ENCODE measurements around the gene OXER1. TPM values are rescaled to one million over a fixed set of nuclear protein-coding genes. Genes with fewer than 3 reads are reported as not detected.

Gene OXER1
- total and polyA plus RNA-seq, 9 of the 15 experiments (the other 6 are each of a cell fraction or from before 2014, with no cell fraction given) = not detected

DNA sequence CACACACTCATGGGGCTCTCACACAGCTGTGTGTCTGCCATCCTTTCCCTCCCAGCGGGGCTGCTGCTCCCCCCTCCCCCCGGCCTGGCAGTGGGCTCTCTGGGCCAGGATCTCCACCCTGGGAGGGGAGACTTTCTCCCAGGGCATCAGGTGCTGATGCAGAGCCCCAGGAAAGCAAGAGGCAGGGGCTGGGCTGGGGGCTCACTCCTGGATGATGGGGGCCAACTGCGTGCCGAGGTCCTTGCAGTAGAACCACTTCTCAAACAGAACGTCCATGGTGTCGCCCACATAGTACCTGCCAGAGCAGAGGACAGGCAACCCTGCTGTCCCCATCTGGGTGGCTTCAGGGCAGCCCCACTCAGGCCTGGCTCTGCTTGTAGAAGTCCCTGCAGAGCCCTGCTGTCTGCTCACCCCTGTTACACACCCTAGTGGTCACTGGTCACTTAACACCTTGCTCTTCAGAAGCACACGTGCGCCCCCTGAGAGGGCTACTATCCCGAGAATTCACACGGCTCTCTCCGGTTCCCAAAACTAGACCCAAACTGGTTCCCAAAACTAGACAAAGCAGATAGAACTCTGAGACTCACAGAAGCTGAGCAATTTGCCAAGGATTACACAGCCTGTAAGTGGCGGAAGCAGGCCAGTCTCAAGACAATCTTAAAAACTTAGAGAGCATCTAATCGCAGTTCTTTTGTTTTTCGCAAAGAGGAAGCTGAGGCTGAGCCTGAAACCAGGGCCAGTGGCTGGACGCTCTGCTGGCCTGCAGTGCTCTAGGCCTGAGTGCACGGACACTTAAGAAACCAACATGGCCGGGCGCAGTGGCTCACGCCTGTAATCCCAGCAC lies 6.6 kb upstream of the OXER1 start (continued):
- TF ChIP-seq RCOR1 (IDR thresholded peaks at IDR 0.05; ENCODE audit: borderline replicate concordance in 1 of 2, low read depth in 2 of 2, low read length in 2 of 2) (peak in 1 of 2 experiments; percentile 47; a peak in 1 of 4 replicates), ZFX (CRISPR knock-in tag; IDR thresholded peaks at IDR 0.05) (peak; percentile 20; the same call in 1 of the 2 replicates), CHCHD3 (CRISPR knock-in tag; IDR thresholded peaks at IDR 0.05) (no peak), FOXA1 (IDR thresholded peaks at IDR 0.05; ENCODE audit: borderline replicate concordance) (no peak), ZFP36 (IDR thresholded peaks at IDR 0.05; ENCODE audit: low read depth, low read length, partially characterized antibody) (peak; percentile 53), CBFB (CRISPR knock-in tag; IDR thresholded peaks at IDR 0.05) (no peak), HDAC1 (IDR thresholded peaks at IDR 0.05) (no peak), CBX8 (IDR thresholded peaks at IDR 0.05; ENCODE audit: borderline replicate concordance, extremely low read depth, low read depth, low read length, poor library complexity, severe bottlenecking) (no peak), GABPA (tag; conservative IDR thresholded peaks at IDR 0.05; ENCODE audit: low read depth) (no peak), HDAC2 (IDR thresholded peaks at IDR 0.05) (no peak), ZNF347 (CRISPR knock-in tag; IDR thresholded peaks at IDR 0.05; ENCODE audit: low read depth) (no peak), ZC3H11A (IDR thresholded peaks at IDR 0.05; ENCODE audit: low read depth, low read length) (no peak), ZKSCAN1 (IDR thresholded peaks at IDR 0.05; ENCODE audit: low read depth, low read length) (no peak)
- TF ChIP-seq, protein P1, sequence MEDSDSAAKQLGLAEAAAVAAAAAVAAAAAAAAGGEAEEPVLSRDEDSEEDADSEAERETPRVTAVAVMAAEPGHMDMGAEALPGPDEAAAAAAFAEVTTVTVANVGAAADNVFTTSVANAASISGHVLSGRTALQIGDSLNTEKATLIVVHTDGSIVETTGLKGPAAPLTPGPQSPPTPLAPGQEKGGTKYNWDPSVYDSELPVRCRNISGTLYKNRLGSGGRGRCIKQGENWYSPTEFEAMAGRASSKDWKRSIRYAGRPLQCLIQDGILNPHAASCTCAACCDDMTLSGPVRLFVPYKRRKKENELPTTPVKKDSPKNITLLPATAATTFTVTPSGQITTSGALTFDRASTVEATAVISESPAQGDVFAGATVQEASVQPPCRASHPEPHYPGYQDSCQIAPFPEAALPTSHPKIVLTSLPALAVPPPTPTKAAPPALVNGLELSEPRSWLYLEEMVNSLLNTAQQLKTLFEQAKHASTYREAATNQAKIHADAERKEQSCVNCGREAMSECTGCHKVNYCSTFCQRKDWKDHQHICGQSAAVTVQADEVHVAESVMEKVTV (CRISPR knock-in tag; IDR thresholded peaks at IDR 0.05) = peak; percentile 63
- TF ChIP-seq, protein P2, sequence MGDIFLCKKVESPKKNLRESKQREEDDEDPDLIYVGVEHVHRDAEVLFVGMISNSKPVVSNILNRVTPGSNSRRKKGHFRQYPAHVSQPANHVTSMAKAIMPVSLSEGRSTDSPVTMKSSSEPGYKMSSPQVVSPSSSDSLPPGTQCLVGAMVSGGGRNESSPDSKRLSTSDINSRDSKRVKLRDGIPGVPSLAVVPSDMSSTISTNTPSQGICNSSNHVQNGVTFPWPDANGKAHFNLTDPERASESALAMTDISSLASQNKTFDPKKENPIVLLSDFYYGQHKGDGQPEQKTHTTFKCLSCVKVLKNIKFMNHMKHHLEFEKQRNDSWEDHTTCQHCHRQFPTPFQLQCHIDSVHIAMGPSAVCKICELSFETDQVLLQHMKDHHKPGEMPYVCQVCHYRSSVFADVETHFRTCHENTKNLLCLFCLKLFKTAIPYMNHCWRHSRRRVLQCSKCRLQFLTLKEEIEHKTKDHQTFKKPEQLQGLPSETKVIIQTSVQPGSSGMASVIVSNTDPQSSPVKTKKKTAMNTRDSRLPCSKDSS (IDR thresholded peaks at IDR 0.05; ENCODE audit: low read depth, partially characterized antibody) = no peak
- TF ChIP-seq, protein P3, sequence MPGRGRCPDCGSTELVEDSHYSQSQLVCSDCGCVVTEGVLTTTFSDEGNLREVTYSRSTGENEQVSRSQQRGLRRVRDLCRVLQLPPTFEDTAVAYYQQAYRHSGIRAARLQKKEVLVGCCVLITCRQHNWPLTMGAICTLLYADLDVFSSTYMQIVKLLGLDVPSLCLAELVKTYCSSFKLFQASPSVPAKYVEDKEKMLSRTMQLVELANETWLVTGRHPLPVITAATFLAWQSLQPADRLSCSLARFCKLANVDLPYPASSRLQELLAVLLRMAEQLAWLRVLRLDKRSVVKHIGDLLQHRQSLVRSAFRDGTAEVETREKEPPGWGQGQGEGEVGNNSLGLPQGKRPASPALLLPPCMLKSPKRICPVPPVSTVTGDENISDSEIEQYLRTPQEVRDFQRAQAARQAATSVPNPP (IDR thresholded peaks at IDR 0.05; ENCODE audit: borderline replicate concordance, insufficient read depth, insufficient read length) = no peak
- TF ChIP-seq, protein P4, sequence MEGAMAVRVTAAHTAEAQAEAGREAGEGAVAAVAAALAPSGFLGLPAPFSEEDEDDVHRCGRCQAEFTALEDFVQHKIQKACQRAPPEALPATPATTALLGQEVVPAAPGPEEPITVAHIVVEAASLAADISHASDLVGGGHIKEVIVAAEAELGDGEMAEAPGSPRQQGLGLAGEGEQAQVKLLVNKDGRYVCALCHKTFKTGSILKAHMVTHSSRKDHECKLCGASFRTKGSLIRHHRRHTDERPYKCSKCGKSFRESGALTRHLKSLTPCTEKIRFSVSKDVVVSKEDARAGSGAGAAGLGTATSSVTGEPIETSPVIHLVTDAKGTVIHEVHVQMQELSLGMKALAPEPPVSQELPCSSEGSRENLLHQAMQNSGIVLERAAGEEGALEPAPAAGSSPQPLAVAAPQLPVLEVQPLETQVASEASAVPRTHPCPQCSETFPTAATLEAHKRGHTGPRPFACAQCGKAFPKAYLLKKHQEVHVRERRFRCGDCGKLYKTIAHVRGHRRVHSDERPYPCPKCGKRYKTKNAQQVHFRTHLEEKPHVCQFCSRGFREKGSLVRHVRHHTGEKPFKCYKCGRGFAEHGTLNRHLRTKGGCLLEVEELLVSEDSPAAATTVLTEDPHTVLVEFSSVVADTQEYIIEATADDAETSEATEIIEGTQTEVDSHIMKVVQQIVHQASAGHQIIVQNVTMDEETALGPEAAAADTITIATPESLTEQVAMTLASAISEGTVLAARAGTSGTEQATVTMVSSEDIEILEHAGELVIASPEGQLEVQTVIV (CRISPR knock-in tag; IDR thresholded peaks at IDR 0.05; ENCODE audit: borderline replicate concordance) = no peak
- TF ChIP-seq, protein P5, sequence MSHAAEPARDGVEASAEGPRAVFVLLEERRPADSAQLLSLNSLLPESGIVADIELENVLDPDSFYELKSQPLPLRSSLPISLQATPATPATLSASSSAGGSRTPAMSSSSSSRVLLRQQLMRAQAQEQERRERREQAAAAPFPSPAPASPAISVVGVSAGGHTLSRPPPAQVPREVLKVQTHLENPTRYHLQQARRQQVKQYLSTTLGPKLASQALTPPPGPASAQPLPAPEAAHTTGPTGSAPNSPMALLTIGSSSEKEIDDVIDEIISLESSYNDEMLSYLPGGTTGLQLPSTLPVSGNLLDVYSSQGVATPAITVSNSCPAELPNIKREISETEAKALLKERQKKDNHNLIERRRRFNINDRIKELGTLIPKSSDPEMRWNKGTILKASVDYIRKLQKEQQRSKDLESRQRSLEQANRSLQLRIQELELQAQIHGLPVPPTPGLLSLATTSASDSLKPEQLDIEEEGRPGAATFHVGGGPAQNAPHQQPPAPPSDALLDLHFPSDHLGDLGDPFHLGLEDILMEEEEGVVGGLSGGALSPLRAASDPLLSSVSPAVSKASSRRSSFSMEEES (CRISPR knock-in tag; IDR thresholded peaks at IDR 0.05) = no peak
